ENCODE measurements around the gene FOXJ3.

Gene FOXJ3

GRCh38 chr1:42334240-42335049 lies 590 bp downstream of the FOXJ3 start:
- no peak for FAIRE-seq
- peak; percentile 34 for DNase-seq (ENCODE audit: insufficient read length, low spot score)

GRCh38 chr1:42333662-42334239 lies 1.3 kb downstream of the FOXJ3 start:
- FAIRE-seq (peak; percentile 80), DNase-seq (ENCODE audit: insufficient read length, low spot score) (no peak)

DNA sequence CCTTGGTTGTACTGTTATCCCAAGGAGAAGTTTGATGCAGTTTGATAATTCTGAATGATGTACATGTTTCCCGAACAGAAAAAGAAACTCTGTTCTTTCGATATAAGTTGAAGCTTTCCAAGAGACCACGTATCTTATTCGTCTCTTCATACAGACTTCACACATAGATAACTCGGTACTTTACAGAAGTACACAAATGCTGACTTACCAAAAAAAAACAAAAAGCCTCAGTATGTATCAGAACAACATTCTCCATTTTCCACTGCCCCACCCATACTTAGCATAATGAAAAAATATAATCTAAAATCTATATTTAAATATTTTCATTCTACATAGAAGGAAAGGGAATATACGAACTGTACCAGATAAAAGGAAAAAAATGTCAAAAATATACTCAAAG lies 2.2 kb downstream of the FOXJ3 start:
- FAIRE-seq (no peak), DNase-seq (ENCODE audit: insufficient read length, low spot score) (no peak)

- FAIRE-seq: no peak
These were observed 4.8 kb downstream of the FOXJ3 start for GRCh38 chr1:42330215-42330614.

DNA sequence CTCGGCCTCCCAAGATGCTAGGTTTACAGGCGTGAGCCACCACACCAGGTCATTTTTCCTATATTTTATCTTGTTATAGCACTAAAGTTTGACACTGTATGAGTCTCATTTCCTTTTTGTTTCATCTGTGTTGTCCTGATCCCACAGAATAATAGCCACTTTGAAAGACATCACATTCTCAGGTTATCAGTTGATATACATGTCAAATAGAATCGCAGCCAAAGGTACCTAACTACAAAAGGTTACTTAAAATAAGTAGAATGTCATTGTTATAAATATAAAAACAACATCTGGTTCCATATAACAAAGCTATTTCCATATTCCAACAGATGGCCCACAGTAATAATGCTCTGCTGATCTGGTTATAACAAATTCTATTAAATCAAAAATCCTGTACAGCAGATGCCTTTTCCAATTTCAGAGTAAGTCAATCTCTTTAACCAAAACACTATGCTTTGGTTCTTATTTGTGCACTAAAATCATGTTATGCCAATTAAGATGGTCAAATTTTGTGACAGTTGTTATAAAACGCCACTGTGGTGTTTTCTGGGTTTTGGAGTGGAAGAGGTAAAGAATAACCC lies 6.0 kb downstream of the FOXJ3 start:
- DNase-seq (ENCODE audit: insufficient read length, low spot score) (no peak), FAIRE-seq (no peak)

More at GRCh38 chr1:42330215-42330614, 4.8 kb downstream of the FOXJ3 start:
- no peak for DNase-seq (ENCODE audit: insufficient read length, low spot score)

DNA sequence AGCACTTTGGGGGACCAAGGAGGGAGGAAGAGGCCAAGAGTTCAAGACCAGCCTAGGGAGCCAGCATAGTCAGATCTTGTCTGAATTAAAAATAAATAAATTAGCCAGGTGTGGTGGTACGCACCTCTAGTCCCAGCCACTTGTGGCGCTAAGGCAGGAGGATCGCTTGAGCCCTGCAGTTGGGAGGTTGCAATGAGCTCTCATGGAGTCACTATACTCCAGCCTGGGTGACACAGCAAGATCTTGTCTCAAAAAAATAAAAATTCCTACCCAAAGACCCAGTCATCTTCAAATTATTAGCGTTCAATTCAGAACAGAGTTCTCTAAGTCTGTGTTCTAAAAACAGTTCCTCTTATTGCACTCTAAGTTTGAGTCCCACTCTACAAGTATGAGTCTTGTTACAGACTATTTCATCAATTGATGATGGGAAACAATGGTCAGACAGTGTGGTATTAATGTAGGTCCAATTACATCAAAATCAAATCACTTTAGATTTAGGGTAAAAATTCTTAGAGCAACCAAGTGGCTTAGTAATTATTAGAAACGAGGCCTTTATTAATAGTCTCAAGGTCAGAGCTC lies 6.9 kb downstream of the FOXJ3 start:
- FAIRE-seq (no peak), DNase-seq (ENCODE audit: insufficient read length, low spot score) (no peak)

DNA sequence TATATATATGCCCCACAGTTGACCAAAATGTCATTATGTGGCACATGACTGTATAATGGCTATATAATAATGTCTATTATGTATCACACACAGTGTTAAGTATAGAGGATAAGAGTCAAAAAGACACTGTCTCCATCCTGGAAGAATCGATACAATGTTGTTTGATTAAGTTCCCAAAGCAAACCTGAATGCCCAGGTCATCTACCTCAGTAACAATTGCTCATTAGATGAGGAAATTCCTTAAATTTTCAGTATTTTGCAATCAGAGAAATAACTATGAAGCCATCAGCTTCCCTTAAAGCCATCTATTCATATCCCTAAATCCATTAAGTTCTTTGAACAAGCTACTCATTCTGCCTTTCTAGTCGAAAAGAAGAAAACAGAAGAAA lies 10.0 kb downstream of the FOXJ3 start:
- no peak for FAIRE-seq
- no peak for DNase-seq (ENCODE audit: insufficient read length, low spot score)

DNA sequence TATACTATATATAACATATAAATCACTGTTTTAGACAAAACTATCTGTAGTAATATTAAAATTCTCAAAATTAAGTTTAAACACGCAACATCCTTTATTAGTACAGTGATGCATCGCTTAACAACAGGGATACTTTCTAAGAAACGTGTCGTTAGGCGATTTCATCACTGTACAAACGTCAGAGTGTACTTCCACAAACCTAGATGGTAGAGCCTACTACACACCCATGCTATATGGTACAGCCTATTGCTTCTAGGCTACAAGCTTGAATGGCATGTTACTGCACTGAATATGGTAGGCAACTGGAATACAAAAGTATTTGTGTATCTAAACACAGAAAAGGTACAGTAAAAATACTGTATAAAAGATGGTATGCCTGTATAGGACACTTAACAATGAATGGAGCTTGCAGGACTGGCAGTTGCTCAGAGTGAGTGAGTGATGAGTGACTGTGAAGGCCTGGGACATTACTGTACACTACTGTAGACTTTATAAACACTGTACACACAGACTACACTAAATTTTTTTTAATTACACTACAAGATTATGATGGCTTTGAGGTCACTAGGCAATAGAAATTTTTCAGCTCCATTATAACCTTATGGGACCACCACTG lies 10.5 kb downstream of the FOXJ3 start:
- DNase-seq (ENCODE audit: insufficient read length, low spot score) (no peak), FAIRE-seq (no peak)

DNA sequence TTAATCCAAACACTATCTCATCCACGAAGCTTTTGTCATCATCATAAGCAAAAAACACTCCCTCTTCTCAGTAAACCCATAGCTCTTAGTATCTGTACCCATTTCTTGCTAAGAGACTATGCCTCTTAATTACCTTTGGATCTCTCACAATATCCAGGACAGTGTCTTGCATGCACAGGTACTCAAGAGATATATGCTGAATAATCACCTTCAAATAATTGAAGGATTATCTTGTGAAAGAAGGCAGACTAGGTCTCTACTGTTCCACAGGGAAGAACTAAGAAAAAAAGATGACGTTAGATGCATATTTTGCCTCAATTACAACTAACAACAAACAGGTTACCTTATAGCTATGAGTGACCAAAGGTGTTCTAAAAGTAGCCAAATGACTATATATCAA lies 11.5 kb downstream of the FOXJ3 start:
- FAIRE-seq: peak; percentile 23

DNA sequence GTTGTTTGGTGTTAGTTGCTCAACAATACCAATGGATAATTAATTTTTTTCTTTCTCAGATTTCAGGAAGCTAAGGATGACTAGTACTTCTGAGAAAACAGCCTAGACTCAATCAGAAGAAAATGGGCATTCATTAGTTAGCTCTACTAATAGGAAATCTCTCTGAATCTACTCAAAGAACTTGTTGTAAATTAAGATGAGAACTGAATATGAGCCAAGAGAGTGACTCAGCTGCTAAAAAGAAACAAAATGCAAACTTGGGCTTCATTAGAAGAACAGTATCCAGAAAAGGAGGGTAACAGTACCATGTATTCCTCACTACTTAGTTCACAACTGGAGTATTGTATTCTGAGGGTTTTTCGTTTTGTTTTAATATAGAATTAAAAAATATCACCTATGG lies 12.5 kb downstream of the FOXJ3 start:
- DNase-seq (ENCODE audit: insufficient read length, low spot score) (no peak), FAIRE-seq (no peak)

More for the DNA sequence above, 11.5 kb downstream of the FOXJ3 start:
- DNase-seq (ENCODE audit: insufficient read length, low spot score): no peak

DNA sequence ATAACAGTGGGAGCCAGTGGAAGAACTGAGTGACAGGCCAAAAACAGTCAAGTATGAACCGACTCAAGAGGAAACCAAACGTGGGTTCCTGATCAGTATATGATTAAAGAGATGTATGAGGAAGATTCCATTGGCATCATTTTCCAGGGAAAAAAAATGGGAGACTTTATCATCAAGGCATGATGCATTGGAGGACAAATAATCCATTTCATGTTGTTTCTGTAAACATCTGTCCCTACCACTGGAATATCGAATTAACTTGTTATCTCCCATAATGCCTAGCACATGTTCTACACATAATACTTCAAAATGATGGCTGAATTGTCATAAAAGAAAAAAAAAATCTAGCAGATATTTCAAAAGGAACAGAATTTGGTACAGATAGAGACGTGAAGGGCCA lies 13.3 kb downstream of the FOXJ3 start:
- DNase-seq (ENCODE audit: insufficient read length, low spot score) (no peak), FAIRE-seq (no peak)

GRCh38 chr1:42320708-42321107 lies 14.3 kb downstream of the FOXJ3 start:
- DNase-seq (ENCODE audit: insufficient read length, low spot score): no peak
- no peak for FAIRE-seq

DNA sequence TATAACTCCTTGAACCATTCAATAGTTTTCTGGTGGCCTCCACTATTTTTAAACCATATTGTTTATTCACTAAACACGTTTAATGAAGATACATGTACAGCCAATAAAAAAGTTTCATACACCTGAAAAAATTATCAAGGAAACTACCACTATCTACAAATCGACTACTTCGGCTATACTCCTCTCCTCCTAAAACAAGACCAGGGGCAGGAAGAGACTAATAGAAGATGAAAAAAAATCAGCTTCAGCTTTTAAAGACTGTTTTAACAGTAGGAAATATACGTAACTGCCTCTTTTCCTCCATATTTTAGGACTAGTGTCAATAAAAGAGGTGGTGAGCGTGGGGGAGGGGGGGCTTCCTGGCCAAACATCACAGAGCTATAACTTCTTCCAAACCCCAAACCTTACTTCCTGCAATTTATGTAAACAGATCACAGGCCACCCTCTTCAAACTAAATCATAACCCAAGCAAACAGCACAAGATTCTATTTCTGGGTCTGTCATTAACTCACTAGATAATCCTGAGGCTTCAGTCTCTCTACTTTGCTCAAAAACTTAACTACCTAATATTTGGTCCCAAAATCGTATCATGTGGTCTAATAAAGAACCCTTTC lies 15.1 kb downstream of the FOXJ3 start:
- DNase-seq (ENCODE audit: insufficient read length, low spot score): no peak
- peak; percentile 53 for FAIRE-seq

- FAIRE-seq (no peak), DNase-seq (ENCODE audit: insufficient read length, low spot score) (no peak)
These were observed 15.7 kb downstream of the FOXJ3 start for GRCh38 chr1:42319128-42319851.

DNA sequence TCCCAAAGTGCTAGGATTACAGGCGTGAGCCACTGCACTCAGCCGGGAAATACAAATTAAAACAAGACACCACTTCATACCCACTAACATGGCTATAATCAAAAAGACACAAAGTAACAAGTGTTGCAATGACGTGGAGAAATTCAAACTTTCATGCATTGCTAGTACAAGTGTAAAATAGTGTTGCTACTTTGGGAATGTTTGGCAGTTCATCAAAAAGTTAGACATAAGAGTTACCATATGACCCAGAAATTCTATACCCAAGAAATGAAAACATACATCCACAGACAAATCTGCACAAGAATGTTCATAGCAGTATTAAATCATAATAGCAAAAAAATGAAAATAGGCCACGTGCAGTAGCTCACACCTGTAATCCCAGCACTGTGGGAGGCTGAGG lies 16.4 kb downstream of the FOXJ3 start:
- FAIRE-seq: no peak
- no peak for DNase-seq (ENCODE audit: insufficient read length, low spot score)

GRCh38 chr1:42317308-42317707 lies 17.7 kb downstream of the FOXJ3 start:
- no peak for DNase-seq (ENCODE audit: insufficient read length, low spot score)
- FAIRE-seq: no peak

DNA sequence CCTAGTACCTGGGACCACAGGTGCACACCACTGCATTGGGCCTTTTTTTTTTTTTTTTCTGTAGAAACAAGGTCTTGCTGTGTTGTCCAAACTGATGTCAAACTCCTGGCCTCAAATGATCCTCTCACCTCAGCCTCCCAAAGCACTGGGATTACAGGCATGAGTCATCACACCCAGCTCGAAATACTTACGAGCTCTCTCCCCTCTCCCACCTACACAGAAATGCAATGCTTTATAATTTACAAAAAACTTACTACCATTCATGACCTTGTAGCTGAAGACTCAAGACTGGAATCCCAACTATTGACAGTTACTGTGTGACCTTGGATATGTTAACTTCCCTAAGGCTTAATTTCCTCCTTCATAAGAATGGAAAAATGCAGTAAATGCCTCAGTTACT lies 18.7 kb downstream of the FOXJ3 start:
- no peak for DNase-seq (ENCODE audit: insufficient read length, low spot score)

DNA sequence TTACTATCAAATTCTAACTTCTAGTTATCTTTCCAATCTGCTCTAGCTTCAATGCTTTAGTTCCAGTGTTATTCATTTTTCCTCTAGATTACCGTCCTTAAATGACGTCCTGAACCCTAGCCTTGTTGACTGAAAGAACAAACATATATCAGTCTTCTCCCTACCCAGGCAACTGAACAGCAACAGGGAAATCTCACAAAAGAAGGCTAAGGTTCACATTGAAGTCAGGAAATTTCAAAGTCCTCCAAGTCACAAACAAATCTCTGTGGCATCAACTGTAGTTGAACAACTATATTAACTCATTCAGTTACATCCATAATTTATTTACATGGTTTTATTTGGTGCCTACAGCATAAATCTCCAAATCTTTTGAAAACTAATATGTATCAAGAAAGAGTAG lies 19.5 kb downstream of the FOXJ3 start:
- FAIRE-seq (no peak), DNase-seq (ENCODE audit: insufficient read length, low spot score) (no peak)

More for the DNA sequence above, 18.7 kb downstream of the FOXJ3 start:
- no peak for FAIRE-seq

DNA sequence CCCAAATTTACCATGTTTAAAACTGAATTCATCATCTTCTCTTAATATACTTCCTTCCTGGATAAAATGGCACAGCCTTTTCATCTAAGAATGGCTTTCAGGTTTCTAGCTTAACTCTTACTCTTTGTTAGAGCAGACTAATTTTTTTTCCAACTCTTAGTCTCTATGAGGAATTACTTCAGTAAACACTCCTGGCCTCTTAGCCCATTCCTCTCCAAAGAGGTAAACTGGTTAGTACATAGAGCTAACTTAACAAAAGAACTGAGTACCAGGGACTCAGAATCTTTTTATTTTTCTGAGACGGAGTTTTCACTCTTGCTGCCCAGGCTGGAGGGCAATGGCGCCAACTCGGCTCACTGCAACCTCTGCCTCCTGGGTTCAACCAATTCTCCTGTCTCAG lies 21.1 kb downstream of the FOXJ3 start:
- DNase-seq (ENCODE audit: insufficient read length, low spot score) (no peak), FAIRE-seq (no peak)

GRCh38 chr1:42312576-42313212 lies 22.3 kb downstream of the FOXJ3 start:
- no peak for DNase-seq (ENCODE audit: insufficient read length, low spot score)
- no peak for FAIRE-seq
